SH-SY5Y (cell line): ENCODE measurements around the gene SEPTIN1.

Experiments used
- GATA2 ChIP-seq: IDR thresholded peaks from 2 replicates; pipeline ENCODE4 v1.6.1; 2011; ENCODE audit warnings: mild to moderate bottlenecking, low read depth, low read length
- GATA3 ChIP-seq: IDR thresholded peaks from 2 replicates; pipeline ENCODE4 v1.6.1; 2011; ENCODE audit warnings: low read depth, mild to moderate bottlenecking, low read length, moderate library complexity

GRCh38 chr16:30413112-30413806, 30.9 kb upstream of the SEPTIN1 start:
- TF ChIP-seq GATA2 (no peak), GATA3 (no peak)
